K562 (cell line): ENCODE measurements around the gene PCDH9. TPM values are rescaled to one million over a fixed set of nuclear protein-coding genes. Genes with fewer than 3 reads are reported as not detected.

Source experiments
- ATAC-seq: fragments of 200-7000 bp; cut with Tn5 transposase; 3 replicates; pipeline ENCODE4 v1.9.1; 2020; ENCODE audit warnings: moderate library complexity
- BruUV-seq: library from RNA; stranded (reverse); fragments of 400-500 nt; replicated peaks from 2 replicates; lab custom pipeline; 2021; lab: Mats Ljungman, UMichigan
- CTCF ChIA-PET: fragments of 300-600 bp; formaldehyde crosslinking; extraction: SDS; loops from one replicate; lab custom pipeline; 2021; ENCODE audit warnings: low intra/inter-chr PET ratio; lab: Yijun Ruan, JAX
- POLR2A ChIA-PET: fragments of 300-600, 350-650 bp; sonication (Branson Sonifier 250); formaldehyde crosslinking; extraction: SDS; loops from one replicate; lab custom pipeline; 2021; ENCODE audit warnings: antibody characterized with exemption, inconsistent platforms; lab: Yijun Ruan, JAX
- DNase-seq, 4 experiments: peaks; one replicate each; pipeline versions ENCODE4 v3.0.0 to v3.0.0-alpha.2; 2011 to 2018; ENCODE audit warnings: low spot score in 3 of 4, mixed read lengths in 3 of 4; ENCODE audit errors: extremely low read depth in 1 of 4
- FAIRE-seq: peaks from 2 replicates; lab custom pipeline; 2011; peaks lifted over from hg19 to GRCh38; lab: Jason Lieb, UNC
- H2AFZ ChIP-seq: 2 replicates; pipeline ENCODE4 v1.6.0; 2011; ENCODE audit warnings: low read depth, low read length, control low read depth, inconsistent platforms
- H3K27ac ChIP-seq: fragments of 200-600 bp; 3 replicates; pipeline ENCODE4 v1.8.0; 2011; ENCODE audit warnings: low read depth, mild to moderate bottlenecking, control low read depth, inconsistent platforms, low read length, moderate library complexity, mixed read lengths; ENCODE audit errors: extremely low read depth
- H3K27me3 ChIP-seq, 2 experiments: fragments of 300-600 bp in 1 of 2; 2 replicates in 1 of 2; 3 replicates in 1 of 2; pipeline versions ENCODE4 v1.6.0 to v1.8.0; 2011; ENCODE audit warnings: inconsistent platforms in 2 of 2, low read length in 2 of 2, mild to moderate bottlenecking in 1 of 2, mixed read lengths in 1 of 2, moderate library complexity in 1 of 2; ENCODE audit not compliant: control insufficient read depth in 2 of 2, insufficient read depth in 2 of 2
- H3K36me3 ChIP-seq: fragments of 300-600 bp; 3 replicates; pipeline ENCODE4 v1.8.0; 2011; ENCODE audit warnings: mild to moderate bottlenecking, low read length, inconsistent platforms; ENCODE audit not compliant: control insufficient read depth, insufficient read depth
- H3K4me1 ChIP-seq, 2 experiments: fragments of 200-600 bp in 1 of 2; replicated peaks in 1 of 2; 2 replicates in 1 of 2; 3 replicates in 1 of 2; pipeline versions ENCODE4 v1.5.1 to v1.8.0; 2011; ENCODE audit warnings: inconsistent platforms in 2 of 2, low read length in 2 of 2, mild to moderate bottlenecking in 1 of 2, mixed read lengths in 1 of 2, moderate library complexity in 1 of 2; ENCODE audit not compliant: control insufficient read depth in 2 of 2, insufficient read depth in 2 of 2
- H3K4me2 ChIP-seq: 2 replicates; pipeline ENCODE4 v1.6.1; 2011; ENCODE audit warnings: low read length, control low read depth, inconsistent platforms, mixed read lengths; ENCODE audit not compliant: insufficient read depth
- H3K4me3 ChIP-seq: fragments of 200-600 bp; sonication (generic), shearing (Covaris generic); 2 replicates; pipeline ENCODE4 v1.5.1; 2016; ENCODE audit warnings: control low read depth, inconsistent platforms
- H3K79me2 ChIP-seq: fragments of 200-600 bp; 3 replicates; pipeline ENCODE4 v1.8.0; 2011; ENCODE audit warnings: low read length, inconsistent platforms; ENCODE audit not compliant: control insufficient read depth, insufficient read depth
- H3K9ac ChIP-seq, 2 experiments: 2 replicates each; pipeline versions ENCODE4 v1.6.0 to v1.6.1; 2011; ENCODE audit warnings: low read depth in 2 of 2, low read length in 2 of 2, control low read depth in 1 of 2, inconsistent platforms in 1 of 2, mild to moderate bottlenecking in 1 of 2, mixed read lengths in 1 of 2; ENCODE audit not compliant: insufficient read depth in 1 of 2
- H3K9me1 ChIP-seq: one replicate; pipeline ENCODE4 v1.6.0; 2011; ENCODE audit warnings: inconsistent platforms, mild to moderate bottlenecking, low read length, moderate library complexity; ENCODE audit not compliant: control insufficient read depth, insufficient read depth
- H3K9me3 ChIP-seq: replicated peaks from 2 replicates; pipeline ENCODE4 v1.5.1; 2011; ENCODE audit warnings: low read depth, low read length, inconsistent platforms; ENCODE audit not compliant: control insufficient read depth, insufficient read depth
- H4K20me1 ChIP-seq: replicated peaks from 2 replicates; pipeline ENCODE4 v1.6.1; 2011; ENCODE audit warnings: low read length, inconsistent platforms, mixed read lengths; ENCODE audit not compliant: control insufficient read depth, insufficient read depth
- CC2D1A ChIP-seq: fragments of 450-650 bp; IDR thresholded peaks from 2 replicates; pipeline ENCODE4 v1.6.1; 2017; ENCODE audit warnings: mild to moderate bottlenecking
- DACH1 ChIP-seq: fragments of 450-650 bp; IDR thresholded peaks from 2 replicates; pipeline ENCODE4 v1.6.1; 2018; ENCODE audit not compliant: partially characterized antibody
- EP300 ChIP-seq: IDR thresholded peaks from 2 replicates; pipeline ENCODE4 v1.6.1; 2012; ENCODE audit warnings: low read length, improper control_type of control experiment
- GABPB2 ChIP-seq: fragments of 250-450 bp; sonication (Bioruptor Pico); conservative IDR thresholded peaks from 2 replicates; pipeline ENCODE4 v1.5.1; 2021; ENCODE audit warnings: mild to moderate bottlenecking
- GATAD2A ChIP-seq: fragments of 450-650 bp; IDR thresholded peaks from 2 replicates; pipeline ENCODE4 v1.6.1; 2017
- ILF3 ChIP-seq: fragments of 450-650 bp; IDR thresholded peaks from 2 replicates; pipeline ENCODE4 v1.6.1; 2018; ENCODE audit warnings: antibody characterized with exemption, mild to moderate bottlenecking, moderate library complexity, borderline replicate concordance
- KLF10 ChIP-seq: fragments of 250-450 bp; sonication (Bioruptor Pico); IDR thresholded peaks from 2 replicates; pipeline ENCODE4 v1.6.1; 2021; ENCODE audit warnings: matching md5 sums
- MXI1 ChIP-seq: IDR thresholded peaks from 2 replicates; pipeline ENCODE4 v1.6.1; 2011; ENCODE audit warnings: low read depth, mild to moderate bottlenecking, improper control_type of control experiment, low read length
- SIN3B ChIP-seq: fragments of 450-650 bp; IDR thresholded peaks from 2 replicates; pipeline ENCODE4 v1.6.1; 2017; ENCODE audit warnings: low read depth, mild to moderate bottlenecking, moderate library complexity
- TAF1 ChIP-seq: IDR thresholded peaks from 2 replicates; pipeline ENCODE4 v1.6.1; 2011; ENCODE audit warnings: mild to moderate bottlenecking, low read length, moderate library complexity; ENCODE audit not compliant: insufficient read depth, control insufficient read depth, severe bottlenecking; ENCODE audit errors: extremely low read depth
- TFAM ChIP-seq: fragments of 250-450 bp; sonication (Bioruptor Pico); conservative IDR thresholded peaks from 2 replicates; pipeline ENCODE4 v1.5.0; 2021; ENCODE audit warnings: mild to moderate bottlenecking, moderate library complexity
- ZFP91 ChIP-seq: sonication (generic); formaldehyde crosslinking; IDR thresholded peaks from 2 replicates; pipeline ENCODE4 v1.8.0; 2022; ENCODE audit warnings: mild to moderate bottlenecking, missing genetic modification reagents
- ZNF436 ChIP-seq: fragments of 250-450, 450-650 bp; sonication (Bioruptor Pico); formaldehyde crosslinking; IDR thresholded peaks from 2 replicates; pipeline ENCODE4 v1.7.0; 2020; ENCODE audit warnings: mild to moderate bottlenecking
- ZNF551 ChIP-seq: fragments of 250-450 bp; sonication (Bioruptor Pico); IDR thresholded peaks from 2 replicates; pipeline ENCODE4 v1.5.0; 2021; ENCODE audit warnings: mild to moderate bottlenecking, moderate library complexity
- WGBS: fragments of 100-300 bp; shearing (Covaris generic); methylation state at CpG from one replicate; pipeline ENCODE4 v1.1.6; 2016; ENCODE audit warnings: low coverage, mixed read lengths; ENCODE audit not compliant: insufficient coverage; ENCODE audit errors: missing lambda C conversion rate; 5-methylcytosine and 5-hydroxymethylcytosine counted together
- in situ Hi-C: fragments of 300-500 bp; cut with MboI; formaldehyde crosslinking; loops from 4 replicates; pipeline ENCODE4 v1.15.0; 2018; ENCODE audit warnings: inconsistent platforms, mixed read lengths
- intact Hi-C: fragments of 100-400 bp; cut with micrococcal nuclease; formaldehyde crosslinking; loops from 2 replicates; pipeline ENCODE4 v1.14.2; 2022
- polyA plus RNA-seq, 8 experiments: library from polyadenylated mRNA; depleted of rRNA in 4 of 8; stranded (reverse) in 5 of 8; unstranded in 3 of 8; fragments of >200 nt; fragmentation: Nextera tagmentation in 2 of 8; fragmentation: Illumina TruSeq in 1 of 8; extraction: Ambion mirVana in 2 of 8; extraction: Trizol in 1 of 8; gene quantifications; 2 replicates each; pipeline versions ENCODE4 v1.2.1 to v1.2.3, GENCODE V29; 2011 to 2014; ENCODE audit warnings: inconsistent platforms in 1 of 8, missing spikeins in 1 of 8
- total RNA-seq, 7 experiments: library from RNA; depleted of rRNA in 6 of 7; stranded (reverse); fragments of >200 nt in 6 of 7; fragmentation: Illumina TruSeq in 2 of 7; extraction: Trizol in 2 of 7; gene quantifications; 2 replicates each; pipeline versions ENCODE4 v1.2.1 to v1.2.3, GENCODE V29; 2011 to 2021; ENCODE audit warnings: low replicate concordance in 1 of 7
- TF ChIP-seq, protein P1 (sequence below): fragments of 450-650 bp; conservative IDR thresholded peaks from 2 replicates; pipeline ENCODE4 v1.6.1; 2016; ENCODE audit warnings: missing genetic modification characterization, low read depth, mild to moderate bottlenecking, missing compliant biosample characterization, moderate library complexity

The PCDH9 gene
- total and polyA plus RNA-seq, 9 of the 15 experiments (the other 6 are each of a cell fraction or from before 2014, with no cell fraction given): 1.1 to 6.7 (median 4.9) TPM

DNA sequence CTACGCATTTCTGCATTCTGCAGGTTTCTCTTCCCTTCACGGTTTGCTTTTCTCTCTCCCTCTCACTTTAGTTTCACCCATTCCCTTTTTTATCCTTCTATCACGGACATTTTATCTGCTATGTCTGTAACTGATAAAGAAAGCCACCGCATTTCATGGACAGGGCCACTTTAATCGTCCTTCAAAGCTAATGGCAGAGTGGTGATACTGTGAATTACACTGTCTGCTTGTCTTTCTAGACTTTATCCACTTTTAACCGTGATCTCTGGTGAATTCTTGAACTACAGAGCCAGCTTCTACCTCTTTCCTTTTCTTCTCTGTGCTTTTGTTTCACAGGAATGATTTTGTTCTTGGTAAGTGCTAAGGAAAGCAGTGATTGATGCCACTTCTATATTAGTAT, 760.4 kb downstream of the PCDH9 start:
- in situ Hi-C loops: no loop called here
- H3K9me3 ChIP-seq: no peaks in the 10 kb centered on the region
- no peaks in the 10 kb centered on the region for H3K9me1 ChIP-seq
- FAIRE-seq: no peak
- no peaks in the 10 kb centered on the region for H3K79me2 ChIP-seq
- ChIA-PET POLR2A (no interaction called here), CTCF (no interaction called here)
- H3K4me2 ChIP-seq: no peak overlapping the region
- no peak overlapping the region for H2AFZ ChIP-seq
- H3K9ac ChIP-seq: no peak overlapping the region
- H3K27ac ChIP-seq: no peak overlapping the region
- H3K4me1 ChIP-seq: no peaks in the 10 kb centered on the region
- intact Hi-C loops: no loop called here
- H3K36me3 ChIP-seq: no peaks in the 10 kb centered on the region
- H3K27me3 ChIP-seq: no peaks in the 10 kb centered on the region
- TF ChIP-seq KLF10 (CRISPR knock-in tag) (no peak), EP300 (no peak), GABPB2 (CRISPR knock-in tag) (no peak), ZNF436 (CRISPR knock-in tag) (no peak)
- TF ChIP-seq, protein P1, sequence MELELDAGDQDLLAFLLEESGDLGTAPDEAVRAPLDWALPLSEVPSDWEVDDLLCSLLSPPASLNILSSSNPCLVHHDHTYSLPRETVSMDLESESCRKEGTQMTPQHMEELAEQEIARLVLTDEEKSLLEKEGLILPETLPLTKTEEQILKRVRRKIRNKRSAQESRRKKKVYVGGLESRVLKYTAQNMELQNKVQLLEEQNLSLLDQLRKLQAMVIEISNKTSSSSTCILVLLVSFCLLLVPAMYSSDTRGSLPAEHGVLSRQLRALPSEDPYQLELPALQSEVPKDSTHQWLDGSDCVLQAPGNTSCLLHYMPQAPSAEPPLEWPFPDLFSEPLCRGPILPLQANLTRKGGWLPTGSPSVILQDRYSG (tag): no peak
- no peaks in the 10 kb centered on the region for H4K20me1 ChIP-seq
- no peak for DNase-seq
- BruUV-seq: no TSS peak
- ATAC-seq: no peak
- WGBS: 12% methylated on average over 4 of the region's 6 CpGs
- no peak overlapping the region for H3K4me3 ChIP-seq

GRCh38 chr13:66468656-66469055, 761.5 kb downstream of the PCDH9 start:
- in situ Hi-C loops (no loop called here), intact Hi-C loops (no loop called here)
- Histone ChIP-seq H3K27ac (no peak overlapping the region), H3K36me3 (no peaks in the 10 kb centered on the region), H3K27me3 (no peaks in the 10 kb centered on the region), H3K79me2 (no peaks in the 10 kb centered on the region), H3K9me3 (no peaks in the 10 kb centered on the region), H3K4me1 (no peaks in the 10 kb centered on the region), H3K9me1 (no peaks in the 10 kb centered on the region), H2AFZ (no peak overlapping the region), H3K9ac (no peak overlapping the region), H3K4me3 (no peak overlapping the region), H3K4me2 (no peak overlapping the region), H4K20me1 (no peaks in the 10 kb centered on the region)
- FAIRE-seq: no peak
- ATAC-seq: no peak
- no TSS peak for BruUV-seq
- POLR2A ChIA-PET: no interaction called here
- CTCF ChIA-PET: no interaction called here
- TF ChIP-seq ZFP91 (CRISPR knock-in tag) (no peak), ZNF551 (CRISPR knock-in tag) (no peak), MXI1 (no peak), TAF1 (no peak), DACH1 (no peak), GATAD2A (no peak), SIN3B (no peak), CC2D1A (no peak), ILF3 (no peak), TFAM (no peak)
- no peak for DNase-seq
